HG03378 (cell line): ENCODE data around the gene AKT3.

ENCODE experiments used
- ATAC-seq: cut with Tn5 transposase; IDR thresholded peaks from one replicate; pipeline ENCODE4 v1.9.1; 2021; ENCODE audit warnings: mild to moderate bottlenecking, moderate library complexity; ENCODE audit not compliant: unreplicated experiment

AKT3 gene

DNA sequence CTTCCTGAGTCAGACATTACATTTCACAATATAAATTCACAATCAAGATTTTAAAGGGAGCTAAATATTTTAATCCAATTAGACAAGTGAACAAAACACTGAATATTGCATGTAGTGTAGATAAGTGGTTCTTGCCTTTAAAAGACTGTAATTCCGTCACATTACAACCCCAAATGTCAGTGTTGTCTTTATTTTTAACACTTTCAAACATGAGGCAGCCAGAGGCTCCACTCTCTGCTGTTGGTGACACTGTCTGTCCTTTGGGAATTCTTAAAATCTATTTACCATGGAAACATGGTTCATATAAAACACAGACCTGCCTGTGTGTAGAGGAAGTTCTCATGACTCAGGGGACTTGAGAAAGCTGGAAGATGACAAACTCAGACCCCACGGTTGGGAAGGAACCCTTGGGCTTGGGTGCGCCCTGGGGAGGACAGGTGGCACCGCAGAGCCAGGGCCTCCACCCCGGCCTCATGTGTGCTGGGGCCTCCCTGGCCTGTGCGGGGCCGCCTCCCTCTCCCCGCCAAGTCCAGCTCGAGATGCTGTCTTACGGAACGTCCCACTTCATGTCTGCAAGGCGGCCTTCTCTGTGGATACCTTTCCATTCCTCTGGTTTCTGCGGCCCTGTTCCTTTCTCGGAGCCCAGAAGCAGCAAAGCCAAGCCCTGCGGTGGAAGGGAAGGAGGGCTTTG lies 355.2 kb downstream of the AKT3 start:
- ATAC-seq, result no peak

DNA sequence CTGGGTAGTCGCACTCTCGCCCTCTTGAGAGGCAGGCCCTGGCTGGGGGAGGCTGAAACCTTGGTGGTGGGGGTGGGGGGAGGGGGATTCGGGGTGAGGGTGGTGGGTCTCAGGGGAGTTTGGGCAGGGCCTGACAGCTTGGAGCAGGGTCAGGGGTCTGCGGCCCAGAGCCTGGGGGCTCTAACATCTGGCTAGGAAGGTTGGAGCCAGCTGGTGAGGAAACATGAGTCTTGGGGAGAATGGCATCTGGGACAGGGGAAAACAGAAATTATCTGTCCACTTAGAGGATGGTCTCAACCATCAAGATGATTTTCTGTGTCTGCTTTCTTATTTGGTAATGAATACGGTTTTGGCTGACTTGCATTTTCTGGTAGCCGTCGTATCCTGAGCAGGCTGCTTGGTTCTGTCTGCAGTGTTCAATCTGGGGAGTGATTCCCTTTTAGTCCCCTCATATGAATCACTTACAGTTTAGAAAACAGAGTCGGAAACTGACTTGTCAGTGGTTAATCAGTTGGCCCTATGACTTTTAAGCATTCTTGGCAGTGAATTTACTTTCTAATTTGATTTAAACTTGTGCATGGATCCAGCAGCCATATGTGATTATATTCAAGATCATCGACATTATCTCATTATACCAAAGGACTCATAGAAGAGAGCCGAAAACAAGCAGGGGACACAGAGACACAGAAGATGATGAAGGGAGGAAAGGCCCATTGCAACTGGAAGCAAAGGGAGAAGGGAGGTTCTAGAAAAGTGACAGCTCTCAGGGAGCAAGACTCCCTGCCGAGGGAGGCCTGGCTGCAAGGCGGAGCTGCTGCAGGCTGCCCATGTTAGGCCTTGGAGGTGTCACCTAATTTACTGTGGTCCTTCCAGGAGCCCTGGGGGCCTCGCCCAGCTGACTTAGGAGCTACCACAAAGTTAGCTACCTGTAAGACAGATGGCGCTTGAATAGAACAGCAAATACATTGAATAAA lies 356.6 kb downstream of the AKT3 start:
- ATAC-seq, result no peak

DNA sequence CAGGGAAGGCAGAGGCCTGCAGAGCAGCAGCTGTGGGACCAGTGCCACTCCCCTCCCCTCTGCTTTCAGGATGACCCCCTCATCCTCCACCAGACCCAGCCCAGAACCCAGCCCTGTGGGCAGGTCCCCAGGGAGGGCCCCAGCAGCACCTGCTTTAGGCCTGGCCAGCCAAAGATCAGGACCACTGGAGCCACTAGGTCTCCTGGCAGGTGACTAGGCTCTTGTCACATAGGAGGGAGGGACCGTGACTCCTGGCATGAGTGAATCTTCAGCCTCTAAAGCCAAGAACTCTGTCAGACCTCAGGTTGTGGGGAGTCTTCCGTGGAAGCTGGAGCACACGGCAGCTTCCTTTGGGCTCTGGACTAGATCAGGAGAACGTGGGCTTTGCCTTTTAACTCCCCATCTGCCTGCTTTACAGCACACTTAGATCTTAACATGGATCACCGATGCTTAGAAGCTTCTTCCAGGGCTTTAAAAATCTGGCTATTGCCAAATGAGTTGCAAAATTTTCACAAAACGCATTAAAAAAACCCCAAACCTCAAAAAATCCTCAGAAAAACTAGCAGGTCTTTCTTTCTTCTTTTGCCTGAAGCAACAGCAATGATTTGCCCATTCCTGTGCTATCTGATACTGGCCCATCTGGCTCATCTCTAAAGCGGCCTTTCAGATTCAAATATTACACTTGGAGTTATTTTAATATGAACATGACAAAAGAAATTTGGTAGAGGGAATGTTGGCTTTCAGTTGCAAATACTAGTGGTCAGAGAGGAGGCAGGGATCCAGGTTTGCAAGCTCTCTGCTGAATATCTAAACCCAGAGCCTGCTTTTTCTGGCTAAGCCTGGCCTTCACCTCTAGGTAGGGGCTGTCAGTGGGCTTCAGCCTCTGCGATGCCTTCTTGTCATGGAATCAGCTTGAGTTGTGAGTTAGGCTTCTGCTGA lies 359.0 kb downstream of the AKT3 start:
- no peak for ATAC-seq

DNA sequence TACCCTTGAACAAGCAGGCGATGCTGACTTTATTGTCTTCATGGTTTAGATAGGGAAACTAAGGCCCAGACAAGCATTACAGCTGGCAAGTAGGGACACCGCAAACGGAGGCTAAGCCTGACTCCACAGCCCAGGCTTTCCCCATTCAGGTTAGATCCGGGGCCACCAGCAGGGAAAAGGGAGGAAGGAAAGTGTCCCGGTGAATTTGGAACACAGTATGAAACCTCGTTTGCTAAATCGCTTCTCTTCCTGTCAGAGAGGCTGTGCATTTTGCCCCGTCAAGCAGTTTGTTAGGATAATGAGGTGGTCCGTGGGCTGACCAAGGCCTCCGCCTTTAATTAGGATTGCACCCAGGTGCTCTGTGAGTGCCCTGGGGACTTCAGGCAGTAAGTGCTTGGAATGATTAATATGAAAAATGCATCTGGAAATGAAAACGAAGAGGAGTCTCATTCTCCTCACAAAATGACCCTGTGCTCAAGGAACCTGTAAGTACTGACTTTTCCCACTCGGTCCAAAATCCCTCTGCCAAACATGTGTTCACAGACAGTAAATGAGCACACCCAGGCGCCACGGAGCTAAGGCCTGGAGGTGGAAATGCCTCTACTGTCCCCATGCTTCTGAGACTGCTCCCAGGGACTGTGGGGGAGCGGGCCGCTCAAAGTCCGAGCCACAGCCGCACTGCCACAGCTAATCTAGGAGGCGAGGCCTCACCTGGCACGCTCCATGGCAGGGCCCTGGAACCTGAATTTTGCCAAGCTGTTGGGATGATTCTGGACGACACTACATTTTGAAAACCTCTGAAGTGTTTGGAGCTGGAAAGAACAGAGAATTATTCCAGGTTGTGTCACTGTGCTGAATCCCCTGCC lies 360.1 kb downstream of the AKT3 start:
- ATAC-seq, result no peak

DNA sequence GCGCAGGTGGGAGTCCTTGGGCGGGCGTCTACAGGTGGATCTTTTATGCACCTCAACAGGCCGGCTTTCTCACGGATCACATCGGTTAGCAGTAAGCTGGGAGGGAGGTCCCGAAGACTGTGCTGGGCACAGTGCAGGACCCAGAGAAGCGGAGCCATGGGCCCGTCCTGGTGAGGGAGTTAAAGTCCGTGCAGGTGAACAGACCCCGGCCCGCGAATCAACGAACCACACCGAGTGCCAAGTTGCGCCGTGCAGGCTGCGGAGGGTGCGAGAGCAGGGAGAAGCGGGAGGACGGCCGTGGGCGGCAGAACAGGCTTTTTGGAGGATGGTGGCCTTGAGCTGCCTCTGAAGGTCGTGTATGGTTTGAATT lies 360.9 kb downstream of the AKT3 start:
- ATAC-seq, result no peak

DNA sequence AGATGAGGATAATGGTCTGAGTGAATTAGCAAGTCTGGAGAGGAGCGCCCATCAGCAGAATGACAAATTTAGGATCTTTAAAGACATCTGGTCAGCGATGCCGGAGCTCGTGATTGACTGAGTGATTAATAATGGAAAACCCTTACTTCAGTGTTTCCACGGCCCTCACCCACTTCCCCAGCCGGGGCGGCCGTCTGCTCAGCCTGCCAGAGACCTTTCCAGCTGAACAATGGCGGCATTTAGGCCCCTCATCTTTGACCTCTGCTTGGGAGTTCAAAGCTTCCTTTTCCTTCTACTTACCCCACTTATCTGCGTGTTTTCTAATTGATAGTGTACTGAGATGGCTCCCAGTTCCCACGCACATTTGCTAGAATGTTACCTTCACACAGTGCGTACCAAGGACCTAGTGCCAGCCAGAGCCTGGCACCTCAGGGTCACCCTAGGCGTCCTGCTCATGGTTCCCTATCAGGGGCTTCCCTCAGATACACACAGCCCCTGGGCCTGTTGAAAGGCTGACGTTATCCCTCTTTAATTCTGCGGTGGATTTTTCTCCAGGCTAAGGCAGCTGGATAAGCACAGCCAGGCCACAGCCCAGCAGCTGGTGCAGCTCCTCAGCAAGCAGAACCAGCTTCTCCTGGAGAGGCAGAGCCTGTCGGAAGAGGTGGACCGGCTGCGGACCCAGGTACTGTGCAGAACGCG lies 361.4 kb downstream of the AKT3 start:
- ATAC-seq, result no peak

DNA sequence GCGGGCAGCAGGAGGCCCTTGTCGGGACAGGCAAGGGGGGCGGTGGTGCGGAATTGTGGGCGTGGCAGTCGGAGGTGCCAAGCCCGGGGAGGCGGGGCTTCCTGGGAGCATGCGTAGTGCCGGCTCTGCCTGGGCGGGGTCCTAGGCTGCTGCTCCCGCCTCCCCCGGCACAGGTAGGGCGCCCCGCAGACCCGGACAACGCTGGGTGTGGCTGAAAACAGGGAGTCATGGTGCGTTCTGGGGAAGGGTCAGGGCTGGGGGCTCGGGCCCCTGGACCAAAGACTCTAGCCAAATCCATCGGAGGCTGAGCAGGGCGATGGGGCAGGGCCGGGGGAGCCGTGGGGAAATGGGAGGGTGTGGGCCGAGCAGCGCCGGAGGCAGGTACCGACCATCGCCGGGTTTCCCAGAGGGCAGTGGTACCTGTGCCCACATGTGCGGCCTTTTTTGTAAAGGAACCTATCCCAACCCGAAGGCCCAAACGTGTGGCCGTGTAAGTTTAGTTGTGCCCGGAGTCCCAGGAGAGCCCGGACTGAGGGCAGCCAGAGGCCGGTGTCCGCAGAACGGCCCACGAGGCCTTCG lies 362.3 kb downstream of the AKT3 start:
- ATAC-seq, result no peak

DNA sequence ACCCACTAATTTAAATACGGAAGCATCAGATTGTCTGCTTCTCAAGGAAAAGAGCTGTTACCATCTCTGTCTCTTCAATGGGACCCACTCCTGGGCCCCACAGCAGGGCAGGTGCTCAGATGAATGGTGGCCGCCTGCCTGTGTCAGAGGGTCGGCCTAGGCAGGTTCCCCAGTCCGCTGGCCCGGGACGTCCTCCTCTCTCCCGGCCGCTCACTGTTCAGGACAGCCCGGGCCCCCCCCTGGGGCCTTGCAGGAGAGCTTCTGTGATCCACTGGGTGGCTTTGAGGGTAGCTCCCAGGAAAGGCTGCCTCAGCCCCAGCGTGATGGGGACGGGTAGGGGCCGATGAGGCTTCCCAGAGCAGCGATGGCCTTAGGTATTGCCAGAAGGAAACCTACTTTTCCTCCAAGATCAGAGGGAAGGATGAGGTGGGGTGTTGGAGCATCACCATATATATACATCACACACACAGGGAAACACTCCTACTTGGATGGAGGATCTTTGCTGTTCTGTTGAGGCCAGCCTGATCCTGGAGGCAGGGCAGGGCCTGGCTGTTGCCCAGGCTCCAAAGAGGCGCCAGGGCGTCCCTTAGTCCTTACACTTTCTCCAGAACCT lies 362.9 kb downstream of the AKT3 start:
- no peak for ATAC-seq

DNA sequence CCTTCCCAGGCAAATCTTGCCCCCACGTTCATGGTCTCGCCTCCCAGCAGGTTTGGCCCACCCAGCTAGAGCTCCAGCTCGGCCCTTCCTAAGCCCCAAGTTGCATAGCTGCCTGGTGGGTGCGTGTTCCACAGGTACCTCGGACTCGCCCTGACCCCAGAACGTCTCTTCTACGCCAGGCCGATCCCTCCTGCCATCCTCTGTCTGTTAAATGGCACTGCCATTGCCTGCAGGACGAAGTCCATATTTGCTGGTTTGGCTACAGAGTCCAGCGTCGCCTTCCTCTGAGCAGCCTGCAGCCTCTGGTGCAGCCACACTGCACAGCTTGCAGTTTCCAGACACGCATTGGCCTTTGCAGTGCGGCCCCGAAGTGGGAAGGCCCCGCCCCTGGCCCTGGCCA lies 366.1 kb downstream of the AKT3 start:
- no peak for ATAC-seq

DNA sequence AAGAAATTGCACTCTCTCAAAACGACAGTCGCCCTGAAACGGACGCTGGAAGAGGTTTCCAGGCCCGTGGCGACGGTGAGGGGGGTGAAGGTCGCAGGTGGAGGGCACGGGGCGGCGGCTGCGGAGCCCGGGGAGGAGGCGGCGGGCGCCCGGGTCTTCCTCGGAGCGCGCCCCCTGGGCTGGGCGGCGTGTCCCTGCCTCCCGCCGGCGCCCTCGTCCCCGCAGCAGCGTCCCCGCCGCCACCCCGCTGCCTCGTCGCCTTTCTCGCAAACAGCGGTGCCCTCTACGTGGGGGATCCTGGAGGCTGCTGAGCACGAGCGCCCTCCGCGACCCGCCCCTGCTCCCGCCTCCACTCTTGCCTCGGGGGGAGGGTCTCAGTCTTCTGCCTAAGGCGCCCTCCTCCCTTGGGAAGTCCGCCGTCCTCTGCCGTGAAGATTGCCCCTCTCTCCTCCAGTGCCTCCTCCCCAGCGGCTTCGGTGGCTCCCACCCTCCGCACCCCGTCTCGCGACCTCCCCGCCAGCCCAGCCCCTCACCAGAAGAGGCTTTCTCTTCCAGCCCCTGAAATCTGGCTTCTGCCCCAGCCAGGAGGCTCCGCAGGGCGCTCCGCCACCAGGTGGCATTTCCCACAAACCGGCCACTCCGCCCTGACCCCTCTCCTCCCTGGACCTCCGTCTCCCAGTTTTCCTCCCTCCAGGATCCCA lies 366.8 kb downstream of the AKT3 start:
- no peak for ATAC-seq

DNA sequence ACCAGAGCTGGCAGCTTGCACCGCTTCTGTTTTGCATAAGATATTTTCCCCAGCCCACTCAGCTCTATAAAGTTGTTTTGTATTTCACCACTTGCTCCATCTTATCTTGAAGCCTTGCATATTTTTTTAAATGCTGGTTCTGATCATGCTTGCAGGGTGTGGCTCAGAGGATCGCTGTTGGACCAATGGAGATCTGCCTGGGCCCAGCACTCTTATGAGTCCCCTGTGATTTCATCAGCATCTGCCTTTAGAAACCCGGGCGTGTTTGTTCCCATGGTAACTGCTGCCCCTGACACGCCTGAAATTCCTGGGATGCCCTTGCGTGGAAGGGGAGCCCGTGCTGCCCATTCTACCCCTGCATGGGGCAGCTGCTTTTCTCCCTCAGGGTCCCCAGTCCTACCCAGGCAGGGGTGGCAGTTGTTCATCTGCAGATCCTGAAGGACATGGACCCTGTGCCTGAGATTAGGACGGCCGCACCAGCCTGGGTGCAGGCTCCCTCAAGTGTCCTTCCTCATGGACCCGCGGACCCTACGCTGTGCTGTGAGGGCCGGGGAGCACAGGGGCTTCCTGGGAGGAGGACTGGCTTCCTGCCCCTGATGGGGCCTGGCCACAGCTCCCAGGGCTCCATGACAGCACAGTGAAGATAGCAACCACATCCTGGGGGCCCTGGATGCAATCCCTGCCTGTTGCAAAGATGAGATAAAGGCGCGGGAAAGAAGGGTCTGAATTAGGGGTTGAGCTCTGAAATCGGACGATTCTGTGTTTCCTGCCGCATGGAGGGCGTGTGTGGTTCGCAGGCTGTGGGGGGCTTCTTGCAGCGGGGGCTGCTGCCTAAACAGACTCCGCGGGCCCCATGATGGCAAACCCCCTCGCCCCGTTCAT lies 367.7 kb downstream of the AKT3 start:
- ATAC-seq, result no peak

DNA sequence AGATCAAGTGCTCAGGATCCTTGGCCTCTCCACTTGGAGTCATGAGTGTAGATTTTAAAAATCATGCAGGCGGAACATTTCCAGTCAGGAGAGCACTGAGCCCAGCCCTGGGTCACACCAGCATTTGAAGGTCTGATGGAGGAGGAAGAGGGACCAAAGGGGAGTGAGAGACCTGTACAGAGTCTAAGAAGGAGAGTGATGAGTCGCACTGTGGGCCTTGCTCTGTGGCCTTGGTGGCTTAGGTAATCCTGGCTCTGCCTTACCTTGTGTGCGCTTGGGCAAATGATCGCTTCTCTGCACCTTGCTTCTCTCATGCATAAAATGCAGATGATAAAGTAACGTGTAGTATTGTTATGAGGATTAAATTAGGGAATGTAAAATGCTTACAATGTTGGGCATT lies 368.9 kb downstream of the AKT3 start:
- ATAC-seq, result no peak

DNA sequence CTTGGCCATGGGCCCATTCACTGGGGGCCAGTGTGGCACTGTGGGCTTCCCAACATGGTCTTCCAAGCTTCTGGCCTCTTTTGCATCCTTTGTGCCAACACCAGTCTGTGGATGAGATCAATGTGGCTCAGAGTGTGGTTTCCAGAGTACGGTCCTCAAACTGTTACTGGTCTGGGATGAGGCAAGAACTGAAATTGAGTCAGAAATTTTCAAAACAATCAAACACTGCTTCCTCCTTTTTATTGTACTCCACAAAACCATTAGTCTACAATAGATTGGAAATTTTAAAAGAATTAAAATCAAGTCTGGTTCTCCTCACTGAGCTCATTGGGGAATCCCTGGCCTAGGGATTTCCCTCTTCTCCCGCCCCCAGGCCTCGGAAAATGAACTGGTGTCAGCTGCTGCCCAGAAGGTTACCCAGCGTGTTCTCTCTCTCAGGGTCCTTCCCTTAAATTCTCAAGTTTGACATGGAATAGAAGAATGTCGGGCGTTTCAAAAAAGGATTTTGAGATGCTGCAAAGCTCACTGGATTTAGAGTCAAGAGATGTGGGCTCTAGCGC lies 372.2 kb downstream of the AKT3 start:
- no peak for ATAC-seq

DNA sequence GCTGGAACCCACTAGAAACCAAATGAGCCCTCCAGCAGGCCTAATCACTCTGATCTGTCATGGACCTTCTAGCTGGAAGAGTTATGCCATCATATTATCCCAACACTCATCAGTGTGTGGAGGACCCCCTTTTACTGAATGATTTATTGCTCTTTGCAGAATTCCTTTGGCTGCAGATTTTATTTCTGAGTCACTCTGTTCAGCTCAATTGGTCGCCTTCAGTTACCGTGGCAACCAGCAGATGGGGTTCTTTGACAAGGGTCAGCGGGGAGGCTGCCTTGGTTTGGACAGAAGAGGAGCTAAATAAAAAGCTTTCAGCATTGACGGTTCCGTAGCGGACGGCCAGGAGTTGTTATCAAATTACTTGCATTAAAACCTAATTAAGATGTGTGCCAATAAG lies 374.1 kb downstream of the AKT3 start:
- no peak for ATAC-seq

DNA sequence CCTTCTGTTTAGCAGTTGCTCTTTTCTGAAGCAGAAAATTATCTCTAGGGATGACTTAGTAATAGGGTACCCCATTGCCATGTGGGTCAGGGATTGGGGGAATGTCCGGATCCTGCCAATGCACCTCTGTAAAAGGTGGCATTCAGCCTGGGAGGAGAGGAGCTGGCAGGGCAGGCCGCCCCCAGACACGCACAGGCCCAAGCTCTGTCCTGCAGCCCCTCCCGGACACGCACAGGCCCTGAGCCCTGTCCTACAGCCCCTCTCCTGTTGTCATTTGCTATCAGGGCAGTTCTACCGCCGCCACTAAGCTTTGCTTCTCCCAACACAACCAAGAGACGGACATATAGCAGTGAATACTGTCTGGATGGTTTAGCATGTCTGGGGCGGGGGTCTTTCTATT lies 375.1 kb downstream of the AKT3 start:
- no peak for ATAC-seq

DNA sequence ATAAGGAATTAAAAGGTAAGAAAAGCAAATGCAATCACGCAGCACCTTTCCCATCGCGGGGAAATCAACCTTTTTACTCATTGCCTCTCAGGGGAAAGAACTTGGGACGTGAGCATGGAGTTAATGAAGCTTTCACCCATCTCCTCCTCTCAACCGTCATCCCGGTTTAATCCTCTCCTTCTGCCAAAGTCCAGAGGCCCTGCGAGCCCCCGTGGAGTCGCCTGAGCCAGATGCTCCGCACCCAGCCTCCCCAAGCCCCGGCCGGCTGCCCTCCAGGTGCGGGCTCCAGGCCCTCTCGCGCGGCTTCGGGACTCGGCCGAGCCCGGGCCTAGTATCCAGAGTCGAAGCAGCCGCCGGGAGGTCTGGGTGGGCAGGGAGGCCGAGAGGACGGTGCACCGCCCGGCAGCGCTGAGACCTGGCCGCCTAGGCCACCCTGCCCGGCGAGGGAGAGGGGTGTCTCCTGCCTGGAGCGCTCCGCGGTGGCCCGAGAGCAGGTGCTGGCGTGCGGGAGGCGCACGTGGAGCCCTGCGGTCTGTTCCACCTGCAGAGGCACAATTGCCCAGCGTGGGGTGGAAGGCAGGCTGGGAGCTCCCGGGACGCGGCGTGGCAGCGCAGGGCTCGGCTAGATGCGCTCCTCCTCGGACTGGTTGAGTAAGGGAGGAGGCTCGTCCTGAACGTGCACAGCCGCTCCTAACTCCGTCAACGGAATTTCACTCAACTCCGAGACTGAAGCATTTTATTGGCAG lies 375.7 kb downstream of the AKT3 start:
- no peak for ATAC-seq
